GM18858 (cell line): ENCODE results near the gene DAGLA.

ENCODE experiments used
- ATAC-seq: cut with Tn5 transposase; IDR thresholded peaks from one replicate; pipeline ENCODE4 v1.9.1; 2021; ENCODE audit not compliant: unreplicated experiment

Gene DAGLA

DNA sequence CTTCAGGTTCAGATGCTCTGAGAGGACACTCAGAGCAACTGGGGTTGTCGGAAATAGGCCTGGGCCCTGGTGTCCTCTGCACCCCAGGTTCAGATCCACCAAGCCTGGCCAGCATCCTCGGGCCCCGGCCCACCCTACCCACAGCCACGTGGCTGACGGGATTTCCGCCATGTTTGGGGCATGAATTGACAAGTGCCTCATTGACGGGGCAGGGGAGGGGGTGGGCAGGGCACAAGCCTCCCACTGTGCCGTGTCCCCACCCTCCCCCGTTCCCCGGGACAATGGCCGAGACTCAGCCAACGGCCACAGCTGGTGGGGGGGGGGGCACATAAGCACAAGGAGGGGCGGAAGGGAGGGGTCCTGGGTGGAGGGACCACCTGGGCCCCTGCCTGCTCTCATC lies 80.8 kb downstream of the DAGLA start:
- no peak for ATAC-seq

DNA sequence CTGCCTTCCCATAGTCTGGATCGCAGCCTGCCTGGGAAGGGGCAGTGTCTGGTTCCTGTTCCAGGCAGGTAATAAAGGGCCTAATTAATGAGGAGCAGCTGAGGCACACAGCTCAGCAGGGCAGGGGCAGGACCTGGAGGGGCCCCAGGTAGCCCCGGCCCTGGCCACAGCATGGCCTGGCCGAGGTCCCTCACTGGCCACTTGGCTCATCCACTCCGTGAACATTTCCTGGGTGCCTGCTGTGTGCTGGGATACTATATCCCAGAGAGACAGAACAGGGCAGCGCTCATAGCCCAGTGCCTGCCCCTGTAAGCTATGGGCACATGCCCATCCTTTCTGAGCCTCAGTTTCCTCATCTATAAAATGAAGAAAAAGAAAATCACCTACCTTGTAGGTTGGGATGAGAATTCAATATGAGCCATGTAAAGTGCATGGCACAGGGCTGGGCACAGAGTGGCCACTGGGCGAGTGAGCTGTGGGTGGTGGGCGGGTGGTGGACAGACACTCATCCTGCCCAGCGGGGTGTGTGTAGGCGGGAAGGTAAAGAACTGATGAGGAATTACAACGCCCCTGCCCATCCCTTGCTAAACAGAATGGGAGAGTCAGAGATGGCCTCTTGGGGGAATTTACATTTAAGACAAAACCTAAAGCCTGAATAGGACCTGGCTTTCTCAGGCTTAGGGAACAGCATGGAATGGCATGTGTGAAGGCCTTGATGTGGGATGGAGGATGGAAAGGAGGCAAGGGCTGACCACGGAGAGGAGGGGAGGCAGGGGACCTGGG lies 81.4 kb downstream of the DAGLA start:
- ATAC-seq, result no peak

DNA sequence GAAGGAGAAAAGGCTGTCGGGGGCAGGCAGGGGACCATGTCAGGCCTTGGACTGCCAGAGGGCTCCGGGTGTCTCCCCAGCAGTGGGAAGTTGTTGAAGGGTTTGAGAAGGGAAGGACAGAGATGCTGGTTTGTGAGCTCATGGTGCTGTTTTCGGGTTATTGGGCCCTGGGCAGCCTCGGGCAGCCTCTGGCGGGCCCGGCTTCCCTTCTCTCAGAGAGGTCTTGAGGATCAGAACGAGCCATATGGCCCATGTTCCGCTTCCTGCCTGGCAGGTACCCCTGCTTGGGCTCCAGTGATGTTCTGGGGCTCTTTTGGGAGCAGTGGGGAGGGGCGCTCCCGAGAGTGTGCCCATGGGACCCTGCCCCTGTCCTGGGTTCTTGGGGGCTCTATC lies 82.0 kb downstream of the DAGLA start:
- ATAC-seq, result no peak

DNA sequence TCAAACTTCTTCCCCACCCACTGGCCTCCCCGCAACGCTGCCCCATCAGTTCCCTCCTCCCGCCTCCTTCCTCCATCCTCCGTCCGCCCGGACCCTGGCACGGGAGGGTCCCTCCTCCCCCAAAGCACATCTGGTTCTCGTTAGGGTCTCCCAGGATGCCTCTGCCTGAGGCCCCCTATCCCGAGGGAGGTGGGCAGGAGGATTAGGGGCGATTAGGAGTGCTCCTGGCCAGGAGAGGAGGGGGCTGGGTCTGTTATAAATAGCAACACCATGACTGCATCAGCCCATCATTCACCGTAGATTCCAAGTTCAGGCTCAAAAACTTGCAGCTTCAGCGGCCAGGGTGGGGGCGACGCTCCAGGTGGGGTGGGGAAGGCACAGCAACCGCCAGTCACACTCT lies 82.6 kb downstream of the DAGLA start:
- ATAC-seq, result no peak

DNA sequence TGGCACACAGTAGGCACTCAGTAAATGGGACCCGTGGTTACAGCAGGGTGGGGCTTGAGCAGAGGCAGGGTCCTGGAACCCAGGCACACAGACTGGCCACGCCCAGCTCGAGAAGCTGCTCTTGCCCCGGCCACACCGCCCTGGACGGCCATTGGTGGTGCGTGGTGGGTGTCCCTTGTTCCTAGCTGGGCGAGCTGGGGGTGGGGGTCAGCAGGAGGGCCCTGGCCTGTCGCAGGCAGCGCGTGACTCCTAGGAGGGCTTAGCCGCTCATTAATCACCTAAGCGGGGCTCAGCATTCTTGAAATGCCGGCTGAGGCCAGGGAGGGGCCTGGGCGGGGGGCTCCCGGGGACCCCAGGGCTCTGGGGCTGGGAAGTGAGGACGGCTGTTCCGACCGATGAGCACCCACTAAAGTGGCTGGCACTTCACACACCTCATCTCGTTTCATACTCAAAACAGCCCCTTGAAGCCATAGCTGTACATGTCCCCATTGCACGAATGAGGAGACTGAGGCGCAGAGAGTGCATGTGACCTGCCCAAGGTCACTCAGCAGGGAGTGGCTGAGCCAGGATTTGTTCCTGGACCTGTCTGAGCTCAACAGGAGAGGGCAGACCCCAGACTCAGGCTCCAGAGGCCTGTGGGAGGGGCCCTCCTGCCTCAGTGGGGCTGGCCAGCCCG lies 83.9 kb downstream of the DAGLA start:
- ATAC-seq, result no peak

DNA sequence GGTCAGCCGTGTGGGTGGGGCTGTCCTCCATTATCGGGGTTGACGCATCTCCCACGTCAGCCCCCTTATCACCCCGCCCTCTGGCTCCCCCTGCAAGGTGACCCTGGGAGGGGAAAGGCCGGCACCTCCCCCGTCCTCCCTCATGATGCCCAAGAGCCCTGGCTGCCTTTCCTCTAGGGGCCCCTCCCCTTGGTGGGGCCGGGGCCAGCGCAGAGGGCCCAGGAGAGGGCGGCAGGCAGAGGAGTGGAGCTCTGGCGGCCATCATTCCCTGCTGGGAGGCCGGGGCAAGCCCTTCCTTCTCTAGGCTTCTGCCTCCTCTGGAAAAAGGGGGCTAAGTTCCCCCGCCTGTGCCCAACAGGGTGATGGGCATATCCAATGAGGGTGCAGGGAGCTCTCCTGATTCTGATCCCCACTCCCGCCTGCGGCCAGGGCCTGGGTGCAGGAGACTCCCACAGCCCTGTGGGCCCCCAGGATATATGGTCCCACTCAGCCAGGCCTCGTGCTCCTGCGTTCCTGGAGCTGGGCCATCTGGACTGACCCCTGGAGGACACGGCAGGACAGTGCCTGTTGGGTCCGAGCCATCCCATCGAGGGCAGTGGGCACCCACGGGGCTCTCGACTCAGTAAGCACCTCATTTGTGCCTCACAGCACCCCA lies 84.5 kb downstream of the DAGLA start:
- no peak for ATAC-seq

DNA sequence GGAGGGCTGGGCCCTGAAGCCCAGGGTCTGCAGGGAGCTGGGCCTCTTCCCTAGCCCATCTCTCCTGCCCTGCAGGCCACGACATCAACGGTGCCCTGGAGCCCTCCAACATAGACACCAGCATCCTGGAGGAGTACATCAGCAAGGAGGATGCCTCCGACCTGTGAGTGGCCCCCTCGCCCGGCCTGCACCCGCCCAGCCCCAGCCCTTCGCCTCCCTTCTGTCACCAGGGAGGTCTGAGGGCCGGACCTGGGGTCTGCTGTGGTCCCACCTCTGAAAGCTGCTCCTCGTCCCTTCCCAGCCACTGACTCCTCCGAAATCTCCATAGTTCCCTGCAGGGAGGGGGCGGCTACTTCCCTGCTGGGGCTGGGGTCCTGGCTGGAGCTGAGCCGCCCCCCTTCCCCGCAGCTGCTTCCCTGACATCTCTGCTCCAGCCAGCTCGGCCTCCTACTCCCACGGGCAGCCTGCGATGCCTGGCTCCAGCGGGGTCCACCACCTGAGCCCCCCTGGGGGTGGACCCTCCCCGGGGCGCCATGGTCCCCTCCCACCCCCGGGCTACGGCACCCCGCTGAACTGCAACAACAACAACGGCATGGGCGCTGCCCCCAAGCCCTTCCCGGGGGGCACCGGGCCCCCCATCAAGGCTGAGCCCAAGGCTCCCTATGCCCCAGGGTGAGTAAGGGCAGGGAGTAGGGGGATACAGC lies 85.5 kb downstream of the DAGLA start:
- no peak for ATAC-seq

DNA sequence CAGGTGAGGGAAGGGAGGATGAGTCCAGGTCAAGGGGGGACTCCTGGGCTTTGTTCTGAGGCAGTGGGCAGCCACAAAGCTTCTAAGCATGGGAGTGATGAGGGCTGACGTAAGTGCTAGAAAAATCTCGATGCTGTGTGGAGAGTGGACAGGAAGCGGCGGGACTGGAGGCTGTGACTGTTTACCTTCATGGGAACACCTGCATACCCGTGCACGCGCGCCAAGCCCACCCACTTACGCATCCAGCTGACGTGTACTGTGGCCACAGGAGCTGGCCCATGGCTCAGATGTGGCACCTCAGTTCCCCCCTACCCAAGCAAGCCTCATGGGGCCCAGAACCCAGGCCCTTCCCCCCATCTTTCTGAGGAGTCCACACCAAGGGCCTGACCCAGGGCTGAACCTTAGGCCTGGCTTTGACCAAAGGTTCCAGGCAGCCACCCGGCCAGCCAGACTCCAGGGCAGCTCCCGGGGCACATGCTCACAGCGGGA lies 86.2 kb downstream of the DAGLA start:
- no peak for ATAC-seq

DNA sequence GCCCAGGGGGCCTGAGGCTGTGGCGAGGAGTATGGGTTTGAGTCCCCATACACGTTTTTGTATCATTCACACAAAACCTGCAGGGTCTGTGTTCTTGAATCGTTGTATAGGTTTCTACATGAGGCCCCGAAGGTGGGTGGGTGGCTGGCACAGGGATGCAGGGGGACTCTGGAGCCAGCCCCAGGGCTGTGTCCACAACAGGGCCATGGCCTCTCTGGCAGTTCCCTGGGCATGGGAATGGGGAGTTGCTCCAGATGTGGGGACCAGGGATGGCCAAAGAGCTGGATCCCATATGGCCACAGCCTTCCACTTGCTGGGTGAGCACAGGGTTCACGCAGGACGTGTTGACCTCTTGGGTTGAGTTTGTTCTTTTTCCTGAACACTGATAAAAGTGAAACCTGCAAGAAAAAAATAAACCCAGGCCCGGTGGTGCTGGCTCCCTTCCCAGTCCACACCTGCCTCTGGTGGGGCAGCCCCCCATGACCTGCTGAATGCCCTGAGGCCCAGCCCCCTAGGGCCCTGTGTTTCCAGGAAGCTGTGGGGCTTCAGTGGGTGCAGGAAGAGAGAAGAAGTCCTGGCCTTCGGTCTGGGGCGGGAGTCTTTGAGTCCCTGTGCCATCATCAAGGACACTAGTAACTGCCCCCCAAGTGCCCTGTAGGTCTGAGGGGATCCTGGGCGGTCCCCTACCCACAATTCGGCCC lies 88.3 kb downstream of the DAGLA start:
- no peak for ATAC-seq

DNA sequence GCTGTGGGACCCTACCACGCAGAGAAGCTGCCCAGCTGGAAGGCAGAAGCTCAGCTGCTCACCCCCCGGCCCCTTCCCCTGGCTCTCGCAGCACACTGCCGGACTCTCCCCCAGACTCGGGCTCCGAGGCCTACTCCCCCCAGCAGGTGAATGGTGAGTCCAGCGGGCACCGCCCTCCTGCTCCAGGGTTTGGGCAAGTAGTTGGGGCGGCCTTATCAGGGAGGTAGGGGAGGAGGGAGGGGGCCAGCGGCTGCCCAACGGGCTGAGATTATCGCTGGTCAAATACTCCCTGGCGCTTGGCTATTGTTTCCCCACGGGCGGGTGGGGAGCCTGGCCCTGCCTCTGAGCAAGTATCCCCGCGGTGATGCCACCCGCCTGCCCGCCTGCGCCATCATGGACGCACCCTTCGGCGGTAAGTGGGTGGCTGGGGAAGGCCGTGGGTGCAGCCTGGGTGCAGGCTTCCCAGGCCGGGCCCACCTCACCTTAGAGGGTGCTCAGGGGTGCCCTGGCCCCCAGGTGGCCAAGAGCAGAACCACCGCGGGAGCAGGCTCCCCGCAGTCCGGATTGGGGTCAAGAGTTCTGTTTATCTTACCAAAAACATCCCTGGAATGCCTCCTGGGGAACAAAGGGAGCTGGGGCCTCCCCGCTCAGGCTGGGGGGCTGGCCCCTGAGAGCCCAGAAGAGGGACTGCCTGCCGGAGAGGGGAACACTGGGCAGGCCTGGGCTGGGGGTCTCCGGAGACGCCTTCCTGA lies 89.2 kb downstream of the DAGLA start:
- ATAC-seq, result no peak

DNA sequence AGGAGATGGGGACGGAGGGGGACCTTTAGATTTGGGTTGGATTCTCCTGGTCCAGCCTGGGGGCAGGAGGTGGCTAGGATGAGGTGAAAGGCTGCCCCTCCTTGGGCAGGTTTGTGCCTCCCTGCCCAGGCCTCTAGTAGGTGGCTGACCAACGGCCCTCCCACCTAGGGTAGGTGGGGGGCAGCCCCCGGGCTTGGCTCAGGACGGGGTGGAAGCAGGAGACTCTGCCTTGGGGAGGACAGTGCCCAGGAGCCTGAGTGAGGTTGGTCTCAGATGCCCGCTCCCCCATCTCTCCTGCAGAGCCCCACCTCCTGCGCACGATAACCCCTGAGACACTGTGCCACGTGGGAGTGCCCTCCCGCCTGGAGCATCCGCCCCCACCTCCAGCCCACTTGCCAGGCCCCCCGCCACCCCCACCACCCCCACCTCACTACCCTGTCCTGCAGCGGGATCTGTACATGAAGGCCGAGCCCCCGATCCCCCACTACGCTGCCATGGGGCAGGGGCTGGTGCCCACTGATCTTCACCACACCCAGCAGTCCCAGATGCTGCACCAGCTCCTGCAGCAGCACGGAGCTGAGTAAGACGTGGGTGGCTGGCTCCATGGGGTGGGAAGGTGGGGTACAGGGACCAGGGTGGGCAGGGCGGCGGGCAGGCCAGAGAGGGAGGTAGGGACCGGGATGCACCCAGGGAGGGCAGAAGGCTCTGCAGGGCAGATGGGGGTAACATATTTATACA lies 89.9 kb downstream of the DAGLA start:
- no peak for ATAC-seq

DNA sequence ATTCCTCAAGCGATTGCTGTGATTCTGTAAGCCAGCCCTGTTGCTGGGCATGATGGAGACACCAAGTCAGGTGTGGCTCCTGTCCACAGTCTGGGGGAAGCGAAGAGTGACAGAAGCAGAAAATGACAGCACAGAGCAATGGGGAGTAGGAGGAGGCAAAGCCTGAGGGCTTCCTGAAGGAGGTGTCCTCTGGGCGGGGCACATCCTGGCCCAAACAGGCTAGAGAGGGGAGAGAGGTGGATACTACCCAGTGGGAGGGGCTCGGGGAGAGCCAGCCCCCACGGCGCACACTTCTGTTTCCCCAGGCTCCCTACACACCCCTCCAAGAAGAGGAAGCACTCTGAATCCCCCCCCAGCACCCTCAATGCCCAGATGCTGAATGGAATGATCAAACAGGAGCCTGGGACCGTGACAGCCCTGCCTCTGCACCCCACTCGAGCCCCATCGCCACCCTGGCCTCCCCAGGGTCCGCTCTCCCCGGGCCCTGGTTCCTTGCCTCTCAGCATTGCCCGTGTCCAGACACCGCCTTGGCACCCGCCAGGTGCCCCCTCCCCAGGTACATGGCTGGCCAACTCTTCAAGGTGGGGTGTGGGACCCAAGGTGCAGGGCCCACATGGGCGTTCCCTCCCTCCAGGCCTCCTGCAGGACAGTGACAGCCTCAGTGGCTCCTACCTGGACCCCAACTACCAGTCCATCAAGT lies 91.2 kb downstream of the DAGLA start:
- no peak for ATAC-seq

DNA sequence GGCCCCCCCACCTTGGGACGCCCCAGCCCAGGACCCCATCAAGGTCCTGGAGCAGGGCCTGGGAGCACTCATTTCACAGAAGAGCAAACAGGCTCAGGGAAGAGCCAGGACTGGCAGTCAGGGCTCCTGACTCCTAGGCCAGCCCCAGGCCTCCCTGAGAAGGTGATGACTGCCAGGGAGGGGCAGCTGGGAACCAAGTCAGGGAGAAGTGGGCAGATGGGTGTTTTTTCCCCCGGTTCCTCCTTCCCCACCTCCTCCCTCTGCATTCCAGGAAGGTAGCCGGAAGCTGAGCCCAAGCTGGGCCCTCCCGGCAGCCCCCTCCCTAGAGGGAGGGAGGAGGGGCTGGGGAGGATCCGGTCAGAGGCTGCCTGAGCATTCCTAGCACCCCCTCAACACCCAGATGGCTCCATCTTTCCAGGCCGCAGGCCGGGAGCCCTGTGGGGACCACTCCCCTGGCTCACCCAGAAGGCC lies 91.8 kb downstream of the DAGLA start:
- ATAC-seq, result no peak

DNA sequence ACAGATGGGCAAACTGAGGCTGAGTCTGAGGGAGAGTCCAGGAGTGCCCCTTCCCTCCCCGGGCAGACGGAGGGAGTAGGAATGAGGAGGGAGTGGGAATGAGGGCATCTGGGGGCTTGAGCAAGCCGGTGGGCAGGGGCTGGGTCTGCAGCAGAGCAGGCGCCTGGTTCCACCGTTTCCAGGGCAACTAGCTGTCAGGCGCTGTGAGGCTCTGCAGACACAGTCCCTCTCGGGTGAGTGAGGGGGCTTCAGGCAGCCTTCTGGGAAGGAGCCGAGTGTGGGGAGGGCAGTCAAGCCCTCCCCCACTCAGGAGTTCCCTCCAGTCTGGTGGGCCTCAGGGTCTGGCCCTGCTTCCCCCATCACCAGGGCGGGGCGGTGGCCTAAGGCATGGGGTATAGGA lies 93.2 kb downstream of the DAGLA start:
- ATAC-seq, result no peak

DNA sequence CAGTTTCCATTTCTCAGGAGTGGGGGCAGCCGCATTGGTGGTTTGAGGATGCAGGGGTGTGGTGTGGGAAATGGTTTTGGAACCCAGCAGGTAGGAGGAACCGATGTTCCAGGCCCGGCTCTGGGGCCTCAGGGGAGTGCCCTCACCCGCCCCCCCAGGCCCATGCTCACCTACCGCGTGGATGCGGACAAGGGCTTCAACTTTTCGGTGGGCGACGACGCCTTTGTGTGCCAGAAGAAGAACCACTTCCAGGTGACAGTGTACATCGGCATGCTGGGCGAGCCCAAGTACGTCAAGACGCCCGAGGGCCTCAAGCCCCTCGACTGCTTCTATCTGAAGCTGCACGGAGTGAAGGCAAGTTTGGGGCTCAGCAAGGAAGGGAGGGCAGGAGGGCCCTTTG lies 93.6 kb downstream of the DAGLA start:
- ATAC-seq, result no peak

DNA sequence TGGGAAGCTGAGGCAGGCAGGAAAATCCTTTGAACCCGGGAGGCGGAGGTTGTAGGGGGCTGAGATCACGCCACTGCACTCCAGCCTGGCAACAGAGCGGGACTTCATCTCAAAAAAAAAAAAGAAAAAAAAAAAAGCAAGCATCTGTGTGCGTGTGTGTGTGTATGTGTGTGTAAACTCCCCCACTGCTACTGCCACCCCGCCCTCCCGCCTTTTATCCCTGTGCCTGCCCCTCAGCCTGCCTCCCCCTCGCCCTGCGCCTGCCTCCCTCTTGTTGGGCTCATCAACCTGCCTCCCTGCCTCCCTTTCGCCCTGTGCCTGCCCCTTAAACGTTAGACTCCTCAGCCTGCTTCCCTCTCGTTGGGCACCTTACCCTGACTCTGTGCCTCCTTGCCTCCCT lies 94.2 kb downstream of the DAGLA start:
- no peak for ATAC-seq

DNA sequence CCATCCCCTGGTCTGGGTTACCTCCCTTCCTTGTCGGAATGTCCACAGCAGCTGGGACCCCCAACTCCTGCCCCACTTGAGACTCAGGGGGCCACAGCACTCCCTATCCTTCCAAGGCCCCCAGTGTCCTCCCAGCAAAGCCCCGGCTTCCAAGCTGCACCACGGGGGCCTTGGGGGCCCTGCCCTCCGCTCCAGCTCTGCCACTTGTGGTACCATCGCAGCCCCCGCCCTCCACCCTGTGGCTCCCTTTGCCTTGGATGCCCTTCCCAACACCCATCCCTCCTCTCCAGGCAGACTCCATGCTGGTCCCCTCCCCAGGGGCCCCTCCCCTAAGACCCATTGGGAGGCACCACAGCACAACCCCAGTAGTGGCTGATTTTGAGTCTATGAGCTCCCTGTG lies 94.9 kb downstream of the DAGLA start:
- no peak for ATAC-seq

DNA sequence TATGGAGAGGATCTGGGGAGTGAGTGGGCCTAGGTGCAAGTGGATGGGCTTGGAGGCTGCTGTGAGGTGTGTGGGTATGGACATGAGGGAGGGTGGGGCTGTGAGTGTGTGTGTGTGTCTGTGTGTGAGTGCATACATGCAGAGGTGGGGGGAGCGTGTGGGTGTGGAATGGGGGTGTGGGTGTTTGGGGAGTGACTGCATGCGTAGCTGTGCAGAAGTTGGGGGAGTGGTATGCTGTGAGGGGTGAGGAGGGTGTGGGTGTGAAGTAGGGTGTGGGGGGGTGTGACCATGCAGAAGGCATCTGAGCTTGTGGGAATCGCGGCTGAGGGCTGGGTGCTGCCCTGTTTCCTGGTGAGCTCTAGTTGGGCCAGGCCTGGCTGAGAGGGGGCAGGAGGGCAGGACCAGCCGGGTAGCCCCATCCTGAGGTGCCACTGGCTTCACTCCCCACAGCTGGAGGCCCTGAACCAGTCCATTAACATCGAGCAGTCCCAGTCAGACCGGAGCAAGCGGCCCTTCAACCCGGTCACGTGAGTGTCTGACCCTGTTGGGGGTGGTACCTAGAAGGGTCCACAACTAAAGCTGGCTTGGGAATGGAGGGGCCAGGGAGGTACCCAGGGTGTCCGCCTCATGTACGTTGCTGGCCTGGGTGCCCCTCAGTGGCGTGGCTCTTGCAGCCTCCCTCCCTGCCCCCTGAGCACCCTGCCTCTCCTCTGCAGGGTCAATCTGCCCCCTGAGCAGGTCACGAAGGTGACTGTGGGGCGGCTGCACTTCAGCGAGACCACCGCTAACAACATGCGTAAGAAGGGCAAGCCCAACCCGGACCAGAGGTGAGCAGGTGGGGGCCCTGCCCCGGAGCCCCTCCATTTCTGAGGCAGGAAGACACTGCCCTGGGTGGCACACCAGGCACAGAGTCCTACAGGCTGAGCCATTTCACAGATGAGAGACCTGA lies 95.7 kb downstream of the DAGLA start:
- no peak for ATAC-seq
